PFSK-1 (cell line): Measurements from ENCODE around the gene DGKH. TPM values are rescaled to one million over a fixed set of nuclear protein-coding genes. Genes with fewer than 3 reads are reported as not detected.

Experiments
- FOXP2 ChIP-seq: optimal IDR thresholded peaks from 2 replicates; pipeline ENCODE3; 2011; ENCODE audit warnings: borderline replicate concordance, control low read depth, inconsistent platforms; ENCODE audit not compliant: insufficient read depth; ENCODE audit errors: extremely low read length, extremely low read depth
- POLR2AphosphoS5 ChIP-seq: IDR thresholded peaks from 2 replicates; pipeline ENCODE4 v1.6.1; 2012; ENCODE audit warnings: low read depth, mild to moderate bottlenecking, control low read depth, low read length, moderate library complexity
- SIN3A ChIP-seq: IDR thresholded peaks from 2 replicates; pipeline ENCODE4 v1.6.1; 2012; ENCODE audit warnings: mild to moderate bottlenecking, low read length, moderate library complexity, borderline replicate concordance; ENCODE audit not compliant: insufficient read depth
- TAF1 ChIP-seq: IDR thresholded peaks from 2 replicates; pipeline ENCODE4 v1.6.1; 2012; ENCODE audit warnings: low read length, control low read depth, borderline replicate concordance; ENCODE audit not compliant: insufficient read depth
- polyA plus RNA-seq: library from polyadenylated mRNA; unstranded; fragments of >200 nt; gene quantifications from one replicate; pipeline ENCODE4 v1.2.1, GENCODE V29; 2012; ENCODE audit warnings: low read depth, missing spikeins; ENCODE audit not compliant: insufficient read length
- TF ChIP-seq, protein P1 (sequence below), 2 experiments: IDR thresholded peaks; 2 replicates each; pipeline versions ENCODE4 v1.6.1 to v1.8.0; 2011 to 2012; ENCODE audit warnings: low read depth in 2 of 2, low read length in 2 of 2, control low read depth in 1 of 2, inconsistent platforms in 1 of 2, mild to moderate bottlenecking in 1 of 2, moderate library complexity in 1 of 2; ENCODE audit not compliant: insufficient read depth in 1 of 2

DGKH gene, protein sequence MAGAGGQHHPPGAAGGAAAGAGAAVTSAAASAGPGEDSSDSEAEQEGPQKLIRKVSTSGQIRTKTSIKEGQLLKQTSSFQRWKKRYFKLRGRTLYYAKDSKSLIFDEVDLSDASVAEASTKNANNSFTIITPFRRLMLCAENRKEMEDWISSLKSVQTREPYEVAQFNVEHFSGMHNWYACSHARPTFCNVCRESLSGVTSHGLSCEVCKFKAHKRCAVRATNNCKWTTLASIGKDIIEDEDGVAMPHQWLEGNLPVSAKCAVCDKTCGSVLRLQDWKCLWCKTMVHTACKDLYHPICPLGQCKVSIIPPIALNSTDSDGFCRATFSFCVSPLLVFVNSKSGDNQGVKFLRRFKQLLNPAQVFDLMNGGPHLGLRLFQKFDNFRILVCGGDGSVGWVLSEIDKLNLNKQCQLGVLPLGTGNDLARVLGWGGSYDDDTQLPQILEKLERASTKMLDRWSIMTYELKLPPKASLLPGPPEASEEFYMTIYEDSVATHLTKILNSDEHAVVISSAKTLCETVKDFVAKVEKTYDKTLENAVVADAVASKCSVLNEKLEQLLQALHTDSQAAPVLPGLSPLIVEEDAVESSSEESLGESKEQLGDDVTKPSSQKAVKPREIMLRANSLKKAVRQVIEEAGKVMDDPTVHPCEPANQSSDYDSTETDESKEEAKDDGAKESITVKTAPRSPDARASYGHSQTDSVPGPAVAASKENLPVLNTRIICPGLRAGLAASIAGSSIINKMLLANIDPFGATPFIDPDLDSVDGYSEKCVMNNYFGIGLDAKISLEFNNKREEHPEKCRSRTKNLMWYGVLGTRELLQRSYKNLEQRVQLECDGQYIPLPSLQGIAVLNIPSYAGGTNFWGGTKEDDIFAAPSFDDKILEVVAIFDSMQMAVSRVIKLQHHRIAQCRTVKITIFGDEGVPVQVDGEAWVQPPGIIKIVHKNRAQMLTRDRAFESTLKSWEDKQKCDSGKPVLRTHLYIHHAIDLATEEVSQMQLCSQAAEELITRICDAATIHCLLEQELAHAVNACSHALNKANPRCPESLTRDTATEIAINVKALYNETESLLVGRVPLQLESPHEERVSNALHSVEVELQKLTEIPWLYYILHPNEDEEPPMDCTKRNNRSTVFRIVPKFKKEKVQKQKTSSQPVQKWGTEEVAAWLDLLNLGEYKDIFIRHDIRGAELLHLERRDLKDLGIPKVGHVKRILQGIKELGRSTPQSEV
- 2.8 TPM for polyA plus RNA-seq

- TF ChIP-seq SIN3A, result no peak
- TF ChIP-seq, protein P1, sequence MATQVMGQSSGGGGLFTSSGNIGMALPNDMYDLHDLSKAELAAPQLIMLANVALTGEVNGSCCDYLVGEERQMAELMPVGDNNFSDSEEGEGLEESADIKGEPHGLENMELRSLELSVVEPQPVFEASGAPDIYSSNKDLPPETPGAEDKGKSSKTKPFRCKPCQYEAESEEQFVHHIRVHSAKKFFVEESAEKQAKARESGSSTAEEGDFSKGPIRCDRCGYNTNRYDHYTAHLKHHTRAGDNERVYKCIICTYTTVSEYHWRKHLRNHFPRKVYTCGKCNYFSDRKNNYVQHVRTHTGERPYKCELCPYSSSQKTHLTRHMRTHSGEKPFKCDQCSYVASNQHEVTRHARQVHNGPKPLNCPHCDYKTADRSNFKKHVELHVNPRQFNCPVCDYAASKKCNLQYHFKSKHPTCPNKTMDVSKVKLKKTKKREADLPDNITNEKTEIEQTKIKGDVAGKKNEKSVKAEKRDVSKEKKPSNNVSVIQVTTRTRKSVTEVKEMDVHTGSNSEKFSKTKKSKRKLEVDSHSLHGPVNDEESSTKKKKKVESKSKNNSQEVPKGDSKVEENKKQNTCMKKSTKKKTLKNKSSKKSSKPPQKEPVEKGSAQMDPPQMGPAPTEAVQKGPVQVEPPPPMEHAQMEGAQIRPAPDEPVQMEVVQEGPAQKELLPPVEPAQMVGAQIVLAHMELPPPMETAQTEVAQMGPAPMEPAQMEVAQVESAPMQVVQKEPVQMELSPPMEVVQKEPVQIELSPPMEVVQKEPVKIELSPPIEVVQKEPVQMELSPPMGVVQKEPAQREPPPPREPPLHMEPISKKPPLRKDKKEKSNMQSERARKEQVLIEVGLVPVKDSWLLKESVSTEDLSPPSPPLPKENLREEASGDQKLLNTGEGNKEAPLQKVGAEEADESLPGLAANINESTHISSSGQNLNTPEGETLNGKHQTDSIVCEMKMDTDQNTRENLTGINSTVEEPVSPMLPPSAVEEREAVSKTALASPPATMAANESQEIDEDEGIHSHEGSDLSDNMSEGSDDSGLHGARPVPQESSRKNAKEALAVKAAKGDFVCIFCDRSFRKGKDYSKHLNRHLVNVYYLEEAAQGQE (IDR thresholded peaks at IDR 0.05; ENCODE audit: insufficient read depth in 1 of 2, low read depth in 2 of 2, low read length in 2 of 2), result no peak
- no peak for TF ChIP-seq TAF1
- no peak for TF ChIP-seq POLR2AphosphoS5
- TF ChIP-seq FOXP2, result no peak
Measured at GRCh38 chr13:42048342-42048683, at the start of gene DGKH. Gene DGKH (plus strand): TSS chr13:42048648. CDS start chr13:42048774, 126 bp downstream.

DNA sequence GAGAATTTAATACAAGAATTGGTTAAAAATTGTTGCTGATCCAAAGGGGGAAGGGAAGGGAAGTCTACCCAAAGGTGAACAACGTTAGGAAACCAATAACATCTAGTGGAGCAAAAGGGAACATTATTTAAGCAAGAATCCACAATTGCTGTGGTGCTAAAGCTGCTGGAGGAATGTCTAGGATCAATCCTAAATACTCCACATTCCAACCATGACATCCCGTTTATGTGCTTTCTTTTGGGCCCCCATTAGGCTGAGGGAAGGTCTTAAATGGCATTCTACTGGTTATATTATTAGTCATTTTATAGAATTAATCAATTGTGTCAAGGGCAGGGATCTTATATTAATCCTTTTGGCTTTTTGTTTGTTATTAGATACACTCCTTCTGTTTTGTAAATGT is 47.6 kb upstream of the DGKH start:
- TF ChIP-seq SIN3A (no peak), FOXP2 (no peak), TAF1 (no peak), POLR2AphosphoS5 (no peak)
- TF ChIP-seq, protein P1 (IDR thresholded peaks at IDR 0.05; ENCODE audit: insufficient read depth in 1 of 2, low read depth in 2 of 2, low read length in 2 of 2), result no peak

DNA sequence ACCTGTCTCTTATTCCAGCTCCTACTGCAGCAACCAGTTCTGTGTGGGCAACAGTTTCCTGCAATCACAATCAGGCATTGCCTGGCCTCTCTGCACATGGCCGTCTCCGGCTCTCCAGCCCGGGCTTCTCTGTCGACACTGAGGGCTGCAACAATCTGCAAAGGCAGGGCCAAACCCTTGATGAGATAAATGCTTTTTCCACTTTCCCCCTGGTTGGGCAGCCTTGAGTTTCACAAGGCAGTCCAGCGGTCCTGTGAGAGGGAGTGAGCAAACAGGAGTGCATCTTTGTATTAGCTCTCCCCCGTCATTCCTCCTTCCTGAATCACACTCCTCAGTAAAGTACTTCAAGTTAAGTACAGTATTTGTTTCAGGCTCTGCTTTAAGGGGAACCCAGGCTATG is 46.9 kb upstream of the DGKH start:
- TF ChIP-seq SIN3A (no peak), FOXP2 (no peak), TAF1 (no peak), POLR2AphosphoS5 (no peak)
- TF ChIP-seq, protein P1 (IDR thresholded peaks at IDR 0.05; ENCODE audit: insufficient read depth in 1 of 2, low read depth in 2 of 2, low read length in 2 of 2), result no peak

DNA sequence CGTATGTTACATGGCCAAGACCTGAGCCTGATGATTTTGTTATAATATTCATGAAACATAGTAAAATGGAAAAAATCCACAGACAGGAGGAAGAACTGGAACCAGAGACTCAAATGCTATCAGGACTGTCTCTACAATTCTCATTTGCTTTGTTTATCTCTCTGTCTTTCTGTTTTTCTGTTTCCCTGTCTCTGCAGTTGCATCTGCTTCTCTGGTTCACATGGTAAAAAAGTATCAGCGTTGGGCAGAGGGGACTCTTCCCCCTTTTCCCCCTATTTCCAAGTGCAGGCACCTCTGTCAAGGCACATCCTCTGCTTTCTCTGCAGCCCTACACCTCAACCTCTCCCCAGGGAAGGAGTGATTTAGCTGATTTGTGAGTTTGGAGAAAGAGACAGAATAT is 46.4 kb upstream of the DGKH start:
- TF ChIP-seq FOXP2 (no peak), SIN3A (no peak), POLR2AphosphoS5 (no peak), TAF1 (no peak)
- TF ChIP-seq, protein P1 (IDR thresholded peaks at IDR 0.05; ENCODE audit: insufficient read depth in 1 of 2, low read depth in 2 of 2, low read length in 2 of 2), result no peak
